Stimulated activated CD8-positive, alpha-beta memory T cell treated with anti-CD3 and anti-CD28 coated beads, Interleukin-15, amount 100 ng/mL, for 1 hour (primary cell): ENCODE measurements around the gene STMN1.

ENCODE experiments used
- DNase-seq: peaks from one replicate; pipeline ENCODE4 v3.0.0-alpha.2; 2020; ENCODE audit warnings: low read depth

The STMN1 gene

DNA sequence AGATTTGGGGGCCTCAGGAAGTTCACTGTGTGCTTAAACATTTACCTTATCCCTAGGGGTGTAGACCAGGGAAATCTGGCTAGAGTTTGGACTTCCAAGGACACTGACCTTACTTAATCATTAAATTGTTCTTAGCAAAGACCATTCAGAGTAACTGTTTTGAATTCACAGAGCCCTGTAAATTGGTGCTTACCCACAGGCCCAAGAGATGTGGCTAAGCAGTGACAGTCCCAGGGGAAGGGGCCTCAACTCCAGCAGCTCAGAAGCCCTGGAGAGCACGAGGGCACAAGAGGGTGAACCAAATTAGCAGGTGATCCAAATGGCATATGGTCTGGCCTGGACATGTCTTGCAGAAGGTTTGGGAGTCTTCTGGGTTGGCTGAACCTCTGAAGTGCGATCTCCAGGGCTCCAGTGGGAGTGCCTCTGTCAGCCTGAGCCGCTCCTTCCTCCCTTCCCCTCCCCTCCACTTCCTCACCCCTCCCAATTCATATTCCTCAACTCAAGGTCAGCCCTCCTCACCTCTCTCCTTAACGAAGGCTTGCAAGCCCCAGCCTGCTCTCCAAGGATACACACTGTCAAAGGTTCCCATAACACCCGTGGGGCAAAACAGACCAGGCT lies 35.0 kb downstream of the STMN1 start:
- DNase-seq, result no peak

DNA sequence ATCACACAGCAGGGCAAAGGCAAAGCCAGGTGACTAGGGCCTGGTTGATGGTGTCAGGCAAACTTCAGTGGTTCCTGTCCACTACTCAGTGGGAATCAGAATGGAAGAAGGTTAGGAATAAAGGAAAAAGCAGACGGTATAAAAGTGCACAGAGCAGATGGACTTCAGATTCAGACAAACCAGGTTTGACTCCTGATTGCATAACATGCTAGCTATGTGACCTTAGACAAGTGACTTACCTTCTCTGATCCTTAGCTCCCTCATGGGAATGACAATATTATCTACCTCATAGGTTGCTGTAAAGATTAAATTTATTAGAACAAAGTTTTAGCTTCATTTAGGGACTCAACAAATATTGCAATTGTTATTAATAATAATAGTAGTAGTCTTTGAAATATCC lies 35.6 kb downstream of the STMN1 start:
- no peak for DNase-seq

- DNase-seq, result no peak
These were observed 36.2 kb downstream of the STMN1 start for GRCh38 chr1:25869909-25870606.

DNA sequence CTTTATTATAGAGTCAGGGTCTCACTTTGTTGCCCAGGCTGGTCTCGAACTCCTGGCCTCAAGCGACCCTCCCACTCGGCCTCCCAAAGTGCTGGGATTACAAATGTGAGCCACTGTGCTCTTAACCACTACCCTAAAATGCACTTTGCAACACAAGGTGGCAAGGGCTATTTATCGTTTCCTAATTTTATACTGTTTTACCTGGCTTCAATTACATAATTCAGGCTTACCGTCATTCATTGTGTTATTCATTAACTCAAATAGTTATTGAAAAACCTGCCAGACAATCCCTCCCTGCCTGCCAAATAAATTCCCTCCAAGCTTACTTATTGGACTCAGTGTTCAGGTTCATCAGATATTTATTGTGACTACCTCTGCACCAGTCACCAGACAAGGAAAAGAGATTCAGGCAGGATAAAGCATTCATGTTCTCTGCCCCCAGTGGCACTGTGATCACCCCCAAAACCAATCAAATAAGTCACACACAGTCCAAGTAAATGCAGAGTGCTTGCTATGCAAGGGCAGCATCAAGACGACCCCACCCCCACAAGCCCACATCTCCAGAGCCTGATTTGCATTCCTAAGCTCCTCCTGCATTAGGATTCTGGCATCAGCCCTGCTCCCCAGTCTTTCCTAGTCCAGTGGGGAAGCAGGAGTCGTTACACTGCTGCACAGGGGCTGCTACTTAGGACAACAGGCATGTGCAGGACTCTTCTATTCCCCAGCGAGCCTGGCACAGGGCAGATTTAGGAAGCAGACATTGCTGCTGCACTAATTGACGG lies 38.8 kb downstream of the STMN1 start:
- no peak for DNase-seq

DNA sequence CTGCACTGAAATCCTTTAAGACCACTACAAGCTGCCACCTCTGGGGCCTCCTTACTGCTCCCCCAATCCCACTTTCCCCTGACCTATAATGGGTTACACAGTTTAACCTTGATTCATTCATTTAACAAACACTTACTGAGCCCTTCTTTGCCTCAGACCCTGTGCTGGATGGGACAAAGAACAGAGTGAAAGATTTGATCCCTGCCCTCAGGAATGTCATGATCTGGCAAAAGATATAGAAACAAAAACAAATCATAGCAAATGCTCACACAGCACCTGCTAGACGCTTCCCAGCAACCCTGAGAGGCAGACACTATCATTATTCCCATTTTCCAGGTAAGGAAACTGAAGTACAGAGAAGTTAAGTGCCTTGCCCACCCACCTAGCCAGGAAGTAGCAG lies 39.9 kb downstream of the STMN1 start:
- DNase-seq, result no peak

DNA sequence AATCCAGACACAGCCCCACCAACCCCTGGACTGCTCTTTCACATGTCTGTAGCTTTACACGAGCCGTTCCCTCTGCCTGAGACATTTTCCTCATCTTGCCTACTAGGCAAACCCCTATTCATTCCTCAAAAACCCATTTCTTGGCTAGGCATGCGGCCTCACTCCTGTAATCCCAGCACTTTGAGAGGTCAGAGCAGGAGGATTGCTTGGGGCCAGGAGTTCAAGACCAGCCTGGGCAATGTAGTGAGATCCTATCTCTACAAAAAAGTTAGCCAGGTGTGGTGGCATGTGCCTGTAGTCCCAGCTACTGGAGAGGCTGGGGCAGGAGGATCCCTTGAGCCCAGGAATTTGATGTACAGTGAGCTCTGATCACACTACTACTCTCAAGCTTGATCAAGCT lies 41.8 kb downstream of the STMN1 start:
- DNase-seq, result no peak

DNA sequence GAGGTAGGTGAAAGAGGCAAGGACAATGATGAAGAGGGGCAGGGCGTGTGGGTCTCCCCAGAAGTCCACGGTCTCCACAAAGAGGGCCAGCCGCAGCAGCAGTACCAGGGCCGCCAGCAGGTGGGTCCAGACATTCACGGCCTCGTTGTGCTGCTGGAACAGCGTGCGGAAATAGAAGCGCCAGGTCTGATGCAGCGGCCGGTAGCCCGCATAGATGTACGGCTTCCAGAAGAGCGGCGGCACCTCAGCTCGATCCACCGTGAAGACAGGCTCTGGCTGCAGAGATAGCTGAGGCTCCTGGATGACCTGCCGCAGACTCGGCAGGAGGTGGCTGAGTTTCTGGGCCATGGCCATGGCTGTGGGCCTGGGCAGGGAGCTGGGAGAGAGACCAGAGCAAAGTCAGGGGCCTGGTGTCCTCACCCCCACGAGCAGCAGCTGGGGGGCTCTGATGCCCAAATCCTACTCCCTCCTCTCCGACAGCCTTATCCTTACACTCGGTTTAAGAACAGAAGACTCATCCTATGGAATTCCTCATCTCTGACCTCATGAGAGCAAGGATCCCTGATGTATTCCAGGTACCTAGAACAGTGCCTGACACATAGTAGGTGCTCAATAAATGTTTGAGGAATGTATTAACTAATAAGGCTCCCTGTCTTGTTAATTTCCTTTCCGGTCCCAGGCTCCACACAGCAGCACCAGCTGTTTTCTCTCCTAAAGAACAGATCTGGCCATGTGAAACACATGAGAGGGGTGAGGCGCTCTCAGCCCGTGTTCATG lies 42.5 kb downstream of the STMN1 start:
- DNase-seq, result no peak

DNA sequence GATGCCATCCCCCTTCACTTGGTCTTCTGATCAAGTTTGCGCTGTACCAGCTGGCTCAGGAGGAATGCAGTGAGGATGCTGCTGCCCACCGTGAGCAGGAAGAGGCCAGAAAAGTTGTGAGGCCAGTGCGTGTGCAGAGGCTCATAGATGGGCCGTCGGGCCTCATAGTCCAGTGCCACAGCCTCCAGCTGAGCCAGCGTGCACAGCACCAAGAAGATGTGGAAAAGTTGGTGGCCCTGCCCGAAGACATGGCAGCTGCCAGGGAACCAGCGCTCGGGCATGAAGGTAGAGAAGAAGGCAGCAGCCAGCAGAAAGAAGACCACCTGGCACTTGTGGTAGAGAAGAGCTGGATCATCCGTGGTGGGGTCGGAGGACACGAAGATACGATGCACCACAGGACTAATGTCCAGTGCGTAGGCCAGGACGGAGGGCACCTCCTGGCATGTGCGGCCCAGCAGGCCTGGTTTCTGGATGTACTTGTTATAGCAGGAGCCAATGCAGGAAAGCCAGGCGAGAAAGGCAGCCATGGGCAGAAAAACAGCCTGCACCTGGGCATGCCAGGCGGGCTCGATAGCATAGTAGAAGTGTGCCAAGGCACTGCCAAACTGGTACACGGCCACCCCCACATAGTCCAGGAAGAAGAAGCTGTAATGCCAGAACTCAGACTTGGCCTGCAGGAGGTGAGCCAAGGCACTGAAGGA lies 43.3 kb downstream of the STMN1 start:
- DNase-seq, result no peak

DNA sequence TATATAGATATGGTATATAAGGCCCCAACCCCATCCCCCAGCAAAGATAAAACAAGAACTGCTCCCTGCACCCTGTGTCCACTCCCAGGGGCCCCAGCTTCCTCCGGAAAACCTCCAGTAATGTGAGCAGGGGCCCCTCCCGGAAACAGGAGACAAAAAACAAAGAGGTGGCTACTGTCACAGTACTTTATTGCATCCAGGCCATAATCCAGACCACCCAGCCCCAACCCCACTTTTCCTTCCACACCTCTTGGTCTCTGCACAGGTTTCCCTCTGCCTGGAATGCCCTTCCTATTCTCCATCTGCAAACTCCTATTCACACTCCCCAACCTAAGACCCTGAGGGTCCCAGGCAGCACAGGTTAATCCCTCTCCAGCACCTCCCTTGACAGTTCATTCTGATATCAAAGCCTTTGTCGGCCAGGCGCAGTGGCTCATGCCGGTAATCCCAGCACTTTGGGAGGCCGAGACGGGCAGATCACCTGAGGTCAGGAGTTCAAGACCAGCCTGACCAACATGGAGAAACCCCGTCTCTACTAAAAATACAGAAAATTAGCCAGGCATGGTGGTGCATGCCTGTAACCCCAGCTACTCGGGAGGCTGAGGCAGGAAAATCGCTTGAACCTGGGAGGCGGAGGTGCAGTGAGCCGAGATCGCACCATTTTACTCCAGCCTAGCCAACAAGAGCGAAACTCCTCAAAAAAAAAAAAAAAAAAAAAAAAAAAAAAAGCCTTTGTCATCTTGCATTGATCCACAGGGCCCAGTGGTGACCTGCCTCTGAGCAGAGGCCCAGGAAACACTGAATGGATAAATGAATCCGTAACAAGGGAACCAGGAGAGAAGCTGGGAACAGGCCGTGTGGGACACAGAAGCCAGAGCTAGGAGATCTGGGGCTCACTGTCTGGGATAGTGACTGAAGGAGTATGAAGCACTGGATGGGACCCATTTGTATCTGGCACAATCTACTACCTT lies 44.6 kb downstream of the STMN1 start:
- DNase-seq, result no peak

DNA sequence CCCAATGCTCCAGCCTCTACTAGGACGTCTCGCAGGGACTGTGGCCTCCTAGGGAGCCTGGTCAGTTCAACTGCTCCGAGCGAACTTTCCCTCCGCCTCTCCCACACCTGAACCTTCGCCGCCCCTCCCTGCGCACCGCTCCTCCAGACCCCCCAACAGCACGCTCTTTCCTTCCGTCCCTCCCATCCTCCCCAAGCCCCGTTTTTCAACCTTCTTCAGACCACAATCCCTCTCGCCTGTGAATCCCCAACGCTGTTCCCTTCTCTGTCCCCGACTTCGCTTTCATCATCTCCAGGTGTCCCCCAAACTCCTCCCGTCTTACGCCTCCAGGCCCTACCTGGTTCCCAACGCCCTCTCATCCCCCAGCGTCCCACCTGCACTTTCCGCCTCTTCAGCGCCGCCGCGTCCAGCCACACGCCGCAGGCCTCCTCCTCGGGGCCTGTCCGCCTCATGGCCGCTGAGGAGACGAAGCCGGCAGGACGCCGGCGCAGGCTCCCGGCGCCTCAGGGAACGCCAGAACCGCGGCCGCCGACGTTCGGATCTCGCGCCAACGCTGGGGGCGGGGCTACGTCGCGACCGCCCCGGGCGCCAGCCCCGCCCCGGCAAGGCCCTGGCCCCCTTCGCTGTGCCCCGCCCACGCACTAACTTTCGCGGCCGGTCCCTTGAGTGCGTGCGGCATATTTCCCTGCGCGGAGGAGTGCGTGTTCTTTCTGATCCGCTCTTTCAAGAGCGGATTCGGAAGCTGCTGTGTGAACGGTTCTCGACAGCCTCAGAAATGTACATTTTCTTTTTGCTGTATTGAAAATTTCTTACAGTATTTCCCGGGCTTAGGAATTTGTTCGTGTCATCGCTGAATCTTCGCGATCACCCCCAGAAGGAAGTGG lies 47.1 kb downstream of the STMN1 start, which contains the start of gene AUNIP:
Gene AUNIP, minus strand, starts transcription at position 552 of the 884 bp plus-strand sequence. Its CDS starts 100 bp downstream, at position 452.
- DNase-seq, result peak; percentile 71

DNA sequence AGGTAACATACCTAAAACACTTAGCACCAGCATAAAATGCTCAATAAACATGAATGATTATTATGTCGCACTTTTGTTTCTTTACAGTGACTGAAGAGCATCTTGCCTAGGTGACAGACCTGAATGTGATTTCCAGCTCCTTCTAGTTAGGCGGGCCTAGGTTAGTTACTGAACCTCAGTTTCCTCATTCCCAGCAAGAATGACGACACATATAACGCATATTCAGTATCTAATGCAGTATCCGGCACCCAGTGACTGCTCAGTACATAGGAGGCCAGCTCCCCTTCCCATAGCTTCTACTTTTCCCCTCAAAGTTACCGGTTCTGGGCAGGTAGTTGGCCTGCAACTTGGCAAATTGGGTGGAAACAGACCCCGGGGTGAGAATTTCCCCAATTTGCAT lies 47.7 kb downstream of the STMN1 start:
- DNase-seq, result no peak

DNA sequence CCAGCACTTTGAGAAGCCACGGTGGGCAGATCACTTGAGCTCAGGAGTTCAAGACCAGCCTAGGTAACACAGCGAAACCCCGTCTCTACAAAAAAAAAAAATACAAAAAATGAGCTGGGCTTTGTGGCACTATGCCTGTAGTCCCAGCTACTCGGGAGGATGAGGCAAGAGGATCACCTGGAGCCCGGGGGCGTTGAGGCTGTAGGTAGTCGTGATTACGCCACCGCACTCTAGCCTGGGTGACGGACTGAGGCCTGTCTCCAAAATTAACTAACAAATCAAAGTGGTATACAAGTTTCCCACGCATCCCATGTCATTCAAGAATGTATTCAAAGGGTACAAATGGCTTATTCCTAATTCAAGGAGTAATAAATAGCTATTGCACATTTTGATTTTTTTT lies 49.4 kb downstream of the STMN1 start:
- no peak for DNase-seq

DNA sequence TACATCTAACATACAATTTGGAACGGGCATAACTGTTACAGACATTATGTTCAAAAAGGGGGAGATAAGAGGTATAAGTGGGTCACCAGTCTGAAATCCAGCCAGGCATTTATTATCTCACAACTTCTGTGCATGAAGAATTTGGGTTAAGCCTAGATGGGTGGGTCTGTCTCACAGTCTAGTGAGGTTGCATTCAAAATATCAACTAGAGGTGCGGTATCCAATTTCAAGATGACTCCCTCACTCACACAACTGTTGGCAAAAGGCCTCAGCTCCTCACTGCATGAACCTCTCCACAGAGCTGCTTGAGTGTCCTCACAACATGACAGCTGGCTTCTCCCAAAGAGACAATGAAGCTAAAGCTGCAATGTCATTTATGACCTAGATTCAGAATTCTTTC lies 51.7 kb downstream of the STMN1 start:
- DNase-seq, result no peak
